Cardiac fibroblast (primary cell): ENCODE data around the gene C11orf21.

Experiments used
- DNase-seq, 2 donors: peaks; one replicate each; pipeline versions ENCODE4 v3.0.0 to v3.0.0-alpha.2; 2010; ENCODE audit warnings: low read depth in 2 of 2
- H3K4me3 ChIP-seq, 2 donors: replicated peaks in 1 of 2; 1 replicate in 1 of 2; 2 replicates in 1 of 2; pipeline ENCODE4 v1.5.1; 2011; ENCODE audit warnings: low read depth in 2 of 2, low read length in 2 of 2, mild to moderate bottlenecking in 2 of 2, moderate library complexity in 1 of 2
- TF ChIP-seq, protein P1 (sequence below): IDR thresholded peaks from one replicate; pipeline ENCODE4 v1.5.1; 2011; ENCODE audit warnings: low read depth, mild to moderate bottlenecking, low read length, inconsistent platforms

C11orf21 gene

DNA sequence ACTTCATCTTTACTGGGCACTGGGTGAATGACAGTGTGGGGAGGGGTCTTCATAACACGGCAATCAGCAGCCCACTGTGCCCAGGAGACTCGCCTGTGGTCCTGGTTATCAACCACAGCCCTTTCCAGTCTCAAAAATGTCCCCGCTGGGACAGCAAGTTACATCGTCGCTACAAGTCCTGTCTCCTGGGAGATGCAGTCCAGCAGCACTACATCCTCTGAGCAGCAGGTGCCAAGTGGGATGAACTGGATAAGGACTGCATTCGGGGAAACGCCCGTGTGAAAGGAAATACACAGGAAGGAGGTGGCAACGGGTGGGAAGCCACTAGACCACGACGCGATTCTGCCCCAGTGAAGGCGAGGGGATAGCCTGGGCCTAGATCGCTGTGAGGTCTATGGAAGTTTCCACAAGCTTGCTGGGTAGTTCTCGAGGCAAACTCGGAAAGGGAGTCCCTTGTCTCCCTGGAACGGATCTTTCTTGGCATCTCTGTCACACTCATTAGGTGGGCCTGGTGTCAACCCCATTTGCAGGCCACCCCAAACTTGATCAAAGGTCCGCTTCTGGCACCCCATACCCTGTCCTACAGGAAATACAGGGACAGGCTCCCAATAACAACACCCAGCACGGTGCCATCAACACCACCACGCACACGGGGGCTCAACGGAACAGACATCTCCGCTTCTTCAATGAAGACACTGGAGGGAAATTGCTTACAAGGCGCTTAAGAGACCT lies 35.7 kb downstream of the C11orf21 start:
- no peak overlapping the region for H3K4me3 ChIP-seq
- DNase-seq, result no peak
- TF ChIP-seq, protein P1, sequence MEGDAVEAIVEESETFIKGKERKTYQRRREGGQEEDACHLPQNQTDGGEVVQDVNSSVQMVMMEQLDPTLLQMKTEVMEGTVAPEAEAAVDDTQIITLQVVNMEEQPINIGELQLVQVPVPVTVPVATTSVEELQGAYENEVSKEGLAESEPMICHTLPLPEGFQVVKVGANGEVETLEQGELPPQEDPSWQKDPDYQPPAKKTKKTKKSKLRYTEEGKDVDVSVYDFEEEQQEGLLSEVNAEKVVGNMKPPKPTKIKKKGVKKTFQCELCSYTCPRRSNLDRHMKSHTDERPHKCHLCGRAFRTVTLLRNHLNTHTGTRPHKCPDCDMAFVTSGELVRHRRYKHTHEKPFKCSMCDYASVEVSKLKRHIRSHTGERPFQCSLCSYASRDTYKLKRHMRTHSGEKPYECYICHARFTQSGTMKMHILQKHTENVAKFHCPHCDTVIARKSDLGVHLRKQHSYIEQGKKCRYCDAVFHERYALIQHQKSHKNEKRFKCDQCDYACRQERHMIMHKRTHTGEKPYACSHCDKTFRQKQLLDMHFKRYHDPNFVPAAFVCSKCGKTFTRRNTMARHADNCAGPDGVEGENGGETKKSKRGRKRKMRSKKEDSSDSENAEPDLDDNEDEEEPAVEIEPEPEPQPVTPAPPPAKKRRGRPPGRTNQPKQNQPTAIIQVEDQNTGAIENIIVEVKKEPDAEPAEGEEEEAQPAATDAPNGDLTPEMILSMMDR, result no peak

DNA sequence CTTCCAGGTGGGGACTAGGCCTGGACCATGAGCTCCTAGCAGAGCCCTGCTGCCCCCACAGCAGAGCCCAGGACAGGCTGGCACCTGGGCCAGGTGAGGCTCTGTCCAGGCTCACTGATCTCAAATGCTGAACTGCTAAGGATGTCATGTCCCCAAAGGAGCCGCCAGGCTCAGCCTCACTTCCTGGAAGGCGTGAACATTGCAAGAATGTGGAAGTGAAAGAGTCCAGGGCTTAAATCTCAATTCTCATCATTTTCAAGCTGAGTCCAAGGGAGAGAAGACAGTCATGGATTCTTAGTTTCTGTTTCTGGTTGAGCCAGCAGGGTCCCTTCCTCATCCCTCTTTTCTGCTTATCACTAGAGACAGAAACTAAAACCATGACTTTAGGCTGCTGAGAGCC lies 36.3 kb downstream of the C11orf21 start:
- DNase-seq, result no peak
- no peak overlapping the region for H3K4me3 ChIP-seq
- TF ChIP-seq, protein P1, result no peak

DNA sequence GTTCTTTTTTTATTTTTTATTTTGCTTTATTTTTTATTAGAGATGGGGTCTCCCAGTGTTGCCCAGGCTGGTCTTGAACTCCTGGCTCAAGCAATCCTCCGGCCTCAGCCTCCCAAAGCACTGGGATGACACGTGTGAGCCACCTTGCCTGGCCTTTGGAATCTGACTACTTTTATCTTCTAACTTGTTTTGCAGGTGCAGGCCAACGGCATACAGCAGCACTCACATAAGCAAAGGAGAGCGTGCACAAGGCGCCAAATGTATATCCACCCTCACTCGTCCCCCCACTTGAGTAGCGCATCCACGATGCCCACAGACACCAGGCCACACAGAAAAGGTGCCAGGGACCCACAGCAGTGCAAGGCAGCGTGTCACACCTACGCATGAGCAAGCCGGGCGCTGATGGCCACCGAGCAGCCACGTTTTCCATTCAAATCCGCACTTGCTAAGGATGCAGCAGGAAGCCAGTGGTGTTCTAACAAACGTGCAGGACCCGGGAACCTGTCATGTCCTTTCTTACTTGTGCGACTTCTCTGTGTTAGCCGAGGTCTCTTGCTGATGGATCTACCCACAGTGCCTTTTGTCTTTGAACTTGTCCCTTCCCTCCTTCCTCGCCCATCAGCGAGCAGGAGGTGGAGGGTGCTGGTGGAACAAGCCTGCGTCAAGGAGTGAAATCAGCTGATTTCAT lies 37.2 kb downstream of the C11orf21 start:
- H3K4me3 ChIP-seq, result no peak overlapping the region
- no peak for DNase-seq
- TF ChIP-seq, protein P1, result no peak

DNA sequence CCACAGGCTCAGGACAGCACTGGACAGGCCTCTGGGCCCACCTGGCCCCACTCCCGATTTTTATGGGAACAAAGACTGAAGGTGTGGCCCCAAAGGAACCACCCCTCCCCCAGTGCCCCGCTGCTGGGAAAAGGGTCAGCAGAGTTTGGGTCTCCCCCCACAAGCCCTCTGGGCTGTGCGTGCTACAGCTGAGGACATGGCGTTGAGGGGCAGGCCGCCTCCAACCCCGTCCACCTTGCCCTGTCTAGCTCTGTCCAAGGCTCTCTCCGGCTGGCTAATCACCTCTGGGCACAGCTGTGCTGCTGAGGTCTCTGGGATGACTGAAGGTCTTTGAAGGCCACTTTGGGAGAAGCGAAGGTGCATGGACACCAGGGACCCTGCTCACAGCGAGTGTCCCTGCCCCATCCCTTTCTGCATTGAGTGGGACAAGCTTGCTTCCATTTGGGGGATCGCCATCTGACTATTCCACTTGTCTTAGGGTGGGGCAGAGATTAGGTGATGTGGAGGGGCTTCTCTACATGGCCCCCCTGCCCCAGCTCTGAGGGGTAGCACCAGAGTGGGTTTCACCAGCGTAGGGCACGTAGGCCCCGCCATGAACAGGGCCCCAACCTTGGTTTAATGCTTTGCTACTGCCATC lies 37.9 kb downstream of the C11orf21 start:
- DNase-seq, result no peak
- TF ChIP-seq, protein P1, result no peak
- no peak overlapping the region for H3K4me3 ChIP-seq

DNA sequence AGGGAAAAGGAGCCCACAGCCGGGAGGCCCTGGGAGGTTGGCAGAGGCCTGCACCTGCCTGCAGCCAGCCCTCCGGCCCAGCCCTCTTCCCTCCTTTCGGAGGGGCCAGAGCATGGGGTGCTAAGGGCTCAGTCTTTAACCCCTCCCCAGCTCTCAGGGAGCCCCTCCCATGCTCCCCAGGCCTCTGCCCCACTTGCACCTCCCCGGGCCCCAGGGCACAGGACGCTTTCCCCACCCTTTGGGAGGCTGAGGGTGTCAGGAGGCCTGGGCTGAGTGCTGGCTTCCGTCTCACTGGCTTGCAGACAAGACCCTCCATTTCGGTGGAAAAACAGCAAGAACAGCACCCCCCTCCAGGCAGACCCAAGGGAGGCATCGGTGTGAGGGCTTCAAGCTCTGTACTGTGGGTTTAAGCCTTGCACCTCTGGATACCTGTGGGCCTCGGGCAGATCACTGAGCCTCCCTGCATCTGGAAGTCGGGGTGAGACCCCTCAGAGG lies 38.6 kb downstream of the C11orf21 start:
- H3K4me3 ChIP-seq, result no peak overlapping the region
- DNase-seq, result no peak
- TF ChIP-seq, protein P1, result no peak

DNA sequence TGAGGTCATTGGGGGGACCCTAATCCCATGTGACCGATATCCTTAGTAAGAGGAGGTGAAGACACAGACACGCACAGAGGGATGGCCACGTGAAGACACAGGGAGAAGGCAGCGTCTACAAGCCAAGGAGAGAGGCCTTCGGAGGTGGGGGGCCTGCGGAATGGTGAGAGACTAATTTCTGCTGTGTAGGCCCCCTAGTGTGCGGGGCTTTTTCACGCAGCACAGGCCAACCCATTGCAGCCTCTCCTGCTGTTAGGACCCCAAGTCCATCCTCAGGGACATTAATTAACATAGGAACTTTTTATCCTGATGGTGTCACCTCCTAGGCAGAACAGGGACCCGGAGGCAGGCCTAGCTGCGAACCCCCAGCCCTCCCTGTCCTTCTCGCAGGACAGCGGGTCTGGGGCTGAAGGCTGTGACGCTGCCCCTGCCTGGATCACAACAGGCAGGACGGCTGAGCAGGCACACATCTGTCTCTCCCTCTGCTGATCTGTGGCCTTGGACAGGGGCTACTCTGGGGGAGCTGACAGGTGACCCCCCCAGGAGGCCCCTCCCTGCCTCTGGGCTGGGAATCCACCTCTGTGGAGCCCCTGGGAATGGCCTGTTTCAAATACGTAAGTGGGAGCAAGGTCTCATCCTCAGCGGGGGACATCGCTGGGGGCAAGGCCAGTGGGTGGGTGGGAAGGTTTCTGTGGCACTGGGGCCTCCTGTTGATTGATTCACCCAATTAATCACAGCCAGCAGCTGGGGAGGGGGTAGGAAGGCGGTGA lies 39.2 kb downstream of the C11orf21 start:
- TF ChIP-seq, protein P1, result no peak
- H3K4me3 ChIP-seq, result no peak overlapping the region
- DNase-seq, result no peak
